Keratinocyte (primary cell): ENCODE results near the gene TAF9.

Experiments
- EZH2 ChIP-seq: IDR thresholded peaks from one replicate; pipeline ENCODE4 v1.6.1; 2012; ENCODE audit warnings: inconsistent platforms, mild to moderate bottlenecking, low read length, moderate library complexity
- TF ChIP-seq, protein P1 (sequence below), 3 experiments: IDR thresholded peaks in 1 of 3; conservative IDR thresholded peaks in 1 of 3; optimal IDR thresholded peaks in 1 of 3; 2 replicates in 2 of 3; 3 replicates in 1 of 3; pipeline versions ENCODE3 to v1.5.1; 2011; ENCODE audit warnings: low read length in 3 of 3, mild to moderate bottlenecking in 3 of 3, moderate library complexity in 2 of 3, control low read depth in 1 of 3, inconsistent platforms in 1 of 3; ENCODE audit not compliant: insufficient read depth in 2 of 3; ENCODE audit errors: extremely low read depth in 1 of 3

DNA sequence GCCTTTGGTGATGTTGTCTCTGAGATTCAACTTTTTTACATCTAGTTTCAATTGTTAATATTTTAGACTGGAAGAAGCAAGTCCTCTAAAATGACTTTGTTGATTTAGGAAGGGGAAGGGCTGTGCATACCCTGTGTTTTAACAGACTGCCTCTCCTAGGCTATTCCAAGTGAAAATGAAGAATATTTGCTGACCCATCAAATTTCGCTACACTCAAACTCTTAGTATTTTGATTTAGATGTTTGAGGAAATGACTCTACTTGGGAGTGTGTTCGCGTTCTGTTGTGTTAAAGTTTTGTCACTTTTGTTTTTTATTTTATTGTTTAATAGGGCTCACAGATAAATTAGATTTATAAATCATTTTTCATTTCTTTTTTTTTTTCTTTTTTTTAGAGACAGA, 49.2 kb upstream of the TAF9 start:
- TF ChIP-seq, protein P1, sequence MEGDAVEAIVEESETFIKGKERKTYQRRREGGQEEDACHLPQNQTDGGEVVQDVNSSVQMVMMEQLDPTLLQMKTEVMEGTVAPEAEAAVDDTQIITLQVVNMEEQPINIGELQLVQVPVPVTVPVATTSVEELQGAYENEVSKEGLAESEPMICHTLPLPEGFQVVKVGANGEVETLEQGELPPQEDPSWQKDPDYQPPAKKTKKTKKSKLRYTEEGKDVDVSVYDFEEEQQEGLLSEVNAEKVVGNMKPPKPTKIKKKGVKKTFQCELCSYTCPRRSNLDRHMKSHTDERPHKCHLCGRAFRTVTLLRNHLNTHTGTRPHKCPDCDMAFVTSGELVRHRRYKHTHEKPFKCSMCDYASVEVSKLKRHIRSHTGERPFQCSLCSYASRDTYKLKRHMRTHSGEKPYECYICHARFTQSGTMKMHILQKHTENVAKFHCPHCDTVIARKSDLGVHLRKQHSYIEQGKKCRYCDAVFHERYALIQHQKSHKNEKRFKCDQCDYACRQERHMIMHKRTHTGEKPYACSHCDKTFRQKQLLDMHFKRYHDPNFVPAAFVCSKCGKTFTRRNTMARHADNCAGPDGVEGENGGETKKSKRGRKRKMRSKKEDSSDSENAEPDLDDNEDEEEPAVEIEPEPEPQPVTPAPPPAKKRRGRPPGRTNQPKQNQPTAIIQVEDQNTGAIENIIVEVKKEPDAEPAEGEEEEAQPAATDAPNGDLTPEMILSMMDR (optimal IDR thresholded peaks at IDR 0.05 in 1 of 3, IDR thresholded peaks at IDR 0.05 in 1 of 3, conservative IDR thresholded peaks at IDR 0.05 in 1 of 3; ENCODE audit: extremely low read depth in 1 of 3, insufficient read depth in 2 of 3, low read length in 3 of 3): no peak
- TF ChIP-seq EZH2: no peak
